HFF-Myc (cell line): ENCODE measurements around the gene DHX57.

ENCODE experiments used
- DNase-seq: peaks from one replicate; pipeline ENCODE4 v3.0.0-alpha.2; 2011; ENCODE audit warnings: low read depth; ENCODE audit errors: extremely low read depth
- H3K4me3 ChIP-seq: replicated peaks from 2 replicates; pipeline ENCODE4 v1.5.1; 2011; ENCODE audit warnings: low read depth, mild to moderate bottlenecking, control low read depth, low read length
- TF ChIP-seq, protein P1 (sequence below): IDR thresholded peaks from 2 replicates; pipeline ENCODE4 v1.5.1; 2012; ENCODE audit warnings: mild to moderate bottlenecking, low read depth, low read length, control low read depth; ENCODE audit errors: missing control alignments

DHX57 gene, protein sequence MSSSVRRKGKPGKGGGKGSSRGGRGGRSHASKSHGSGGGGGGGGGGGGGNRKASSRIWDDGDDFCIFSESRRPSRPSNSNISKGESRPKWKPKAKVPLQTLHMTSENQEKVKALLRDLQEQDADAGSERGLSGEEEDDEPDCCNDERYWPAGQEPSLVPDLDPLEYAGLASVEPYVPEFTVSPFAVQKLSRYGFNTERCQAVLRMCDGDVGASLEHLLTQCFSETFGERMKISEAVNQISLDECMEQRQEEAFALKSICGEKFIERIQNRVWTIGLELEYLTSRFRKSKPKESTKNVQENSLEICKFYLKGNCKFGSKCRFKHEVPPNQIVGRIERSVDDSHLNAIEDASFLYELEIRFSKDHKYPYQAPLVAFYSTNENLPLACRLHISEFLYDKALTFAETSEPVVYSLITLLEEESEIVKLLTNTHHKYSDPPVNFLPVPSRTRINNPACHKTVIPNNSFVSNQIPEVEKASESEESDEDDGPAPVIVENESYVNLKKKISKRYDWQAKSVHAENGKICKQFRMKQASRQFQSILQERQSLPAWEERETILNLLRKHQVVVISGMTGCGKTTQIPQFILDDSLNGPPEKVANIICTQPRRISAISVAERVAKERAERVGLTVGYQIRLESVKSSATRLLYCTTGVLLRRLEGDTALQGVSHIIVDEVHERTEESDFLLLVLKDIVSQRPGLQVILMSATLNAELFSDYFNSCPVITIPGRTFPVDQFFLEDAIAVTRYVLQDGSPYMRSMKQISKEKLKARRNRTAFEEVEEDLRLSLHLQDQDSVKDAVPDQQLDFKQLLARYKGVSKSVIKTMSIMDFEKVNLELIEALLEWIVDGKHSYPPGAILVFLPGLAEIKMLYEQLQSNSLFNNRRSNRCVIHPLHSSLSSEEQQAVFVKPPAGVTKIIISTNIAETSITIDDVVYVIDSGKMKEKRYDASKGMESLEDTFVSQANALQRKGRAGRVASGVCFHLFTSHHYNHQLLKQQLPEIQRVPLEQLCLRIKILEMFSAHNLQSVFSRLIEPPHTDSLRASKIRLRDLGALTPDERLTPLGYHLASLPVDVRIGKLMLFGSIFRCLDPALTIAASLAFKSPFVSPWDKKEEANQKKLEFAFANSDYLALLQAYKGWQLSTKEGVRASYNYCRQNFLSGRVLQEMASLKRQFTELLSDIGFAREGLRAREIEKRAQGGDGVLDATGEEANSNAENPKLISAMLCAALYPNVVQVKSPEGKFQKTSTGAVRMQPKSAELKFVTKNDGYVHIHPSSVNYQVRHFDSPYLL (N-terminal part only)

DNA sequence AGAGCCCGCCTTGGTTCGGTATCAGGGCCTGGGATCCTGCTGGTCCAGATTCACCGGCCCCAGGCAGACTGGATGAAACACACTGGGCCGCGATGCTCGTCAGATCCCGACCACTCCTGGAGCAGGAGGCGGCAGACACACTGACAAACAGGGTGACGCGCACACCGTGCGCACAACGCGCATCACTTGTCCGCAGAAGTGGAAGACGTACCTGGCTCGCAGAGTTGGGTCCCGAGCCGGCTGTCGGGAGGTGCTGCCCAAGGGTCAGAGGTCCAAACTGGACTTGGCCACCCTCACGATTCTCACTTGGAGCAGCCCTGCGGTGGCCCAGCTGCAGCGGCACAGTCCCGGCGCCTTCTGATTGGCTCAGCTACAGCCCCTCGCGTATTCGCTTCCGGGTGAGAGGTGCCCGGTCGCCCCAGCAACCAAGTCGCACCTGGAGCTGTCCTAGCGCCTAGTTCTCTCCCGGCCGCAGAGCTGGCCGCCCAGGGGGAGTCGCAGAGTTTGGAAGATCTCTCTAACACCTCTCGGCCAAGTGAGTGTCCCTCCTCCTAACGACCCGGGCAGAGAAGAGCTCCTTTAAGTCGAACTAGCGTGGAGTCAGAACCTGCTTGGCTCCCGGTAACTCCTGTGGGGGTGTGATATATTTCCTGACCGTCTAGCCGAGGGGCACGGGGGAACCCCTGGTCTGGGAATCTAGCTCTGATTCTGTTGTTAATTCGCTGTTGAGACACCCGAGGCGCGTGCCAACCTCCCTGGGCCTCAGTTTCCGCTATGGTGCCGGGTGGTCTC lies at the start of gene DHX57, which contains the start of gene MORN2:
DHX57 (minus strand) TSS at position 359 of the 792 bp plus-strand sequence. CDS start 7,529 bp downstream, outside the sequence.
MORN2 (plus strand) TSS at position 401 of the 792 bp plus-strand sequence.
- TF ChIP-seq, protein P1, sequence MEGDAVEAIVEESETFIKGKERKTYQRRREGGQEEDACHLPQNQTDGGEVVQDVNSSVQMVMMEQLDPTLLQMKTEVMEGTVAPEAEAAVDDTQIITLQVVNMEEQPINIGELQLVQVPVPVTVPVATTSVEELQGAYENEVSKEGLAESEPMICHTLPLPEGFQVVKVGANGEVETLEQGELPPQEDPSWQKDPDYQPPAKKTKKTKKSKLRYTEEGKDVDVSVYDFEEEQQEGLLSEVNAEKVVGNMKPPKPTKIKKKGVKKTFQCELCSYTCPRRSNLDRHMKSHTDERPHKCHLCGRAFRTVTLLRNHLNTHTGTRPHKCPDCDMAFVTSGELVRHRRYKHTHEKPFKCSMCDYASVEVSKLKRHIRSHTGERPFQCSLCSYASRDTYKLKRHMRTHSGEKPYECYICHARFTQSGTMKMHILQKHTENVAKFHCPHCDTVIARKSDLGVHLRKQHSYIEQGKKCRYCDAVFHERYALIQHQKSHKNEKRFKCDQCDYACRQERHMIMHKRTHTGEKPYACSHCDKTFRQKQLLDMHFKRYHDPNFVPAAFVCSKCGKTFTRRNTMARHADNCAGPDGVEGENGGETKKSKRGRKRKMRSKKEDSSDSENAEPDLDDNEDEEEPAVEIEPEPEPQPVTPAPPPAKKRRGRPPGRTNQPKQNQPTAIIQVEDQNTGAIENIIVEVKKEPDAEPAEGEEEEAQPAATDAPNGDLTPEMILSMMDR: no peak
- peak; percentile 49 for DNase-seq
- H3K4me3 ChIP-seq: peak within 1 kb of the TSS; percentile 89

DNA sequence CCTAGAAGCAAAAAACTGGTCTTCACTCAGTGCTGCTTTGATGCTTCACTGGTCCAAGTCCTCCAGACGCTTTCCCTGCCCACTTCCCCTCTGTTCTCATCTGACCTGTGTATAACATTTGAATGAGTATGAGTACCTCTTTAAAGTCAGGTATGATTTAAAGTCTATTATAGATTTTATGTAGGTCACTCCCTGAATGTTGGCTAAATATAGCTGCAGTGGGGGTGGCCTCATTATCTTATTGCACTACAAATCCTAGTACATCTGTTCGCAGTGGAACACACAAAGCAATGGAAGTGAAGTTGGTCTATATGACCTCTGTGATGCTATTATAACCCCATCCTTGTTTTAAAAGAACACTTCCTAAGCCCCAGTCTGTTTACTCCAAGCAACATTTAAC lies 47.2 kb upstream of the DHX57 start:
- H3K4me3 ChIP-seq: no peak overlapping the region
- no peak for DNase-seq
- TF ChIP-seq, protein P1: no peak

DNA sequence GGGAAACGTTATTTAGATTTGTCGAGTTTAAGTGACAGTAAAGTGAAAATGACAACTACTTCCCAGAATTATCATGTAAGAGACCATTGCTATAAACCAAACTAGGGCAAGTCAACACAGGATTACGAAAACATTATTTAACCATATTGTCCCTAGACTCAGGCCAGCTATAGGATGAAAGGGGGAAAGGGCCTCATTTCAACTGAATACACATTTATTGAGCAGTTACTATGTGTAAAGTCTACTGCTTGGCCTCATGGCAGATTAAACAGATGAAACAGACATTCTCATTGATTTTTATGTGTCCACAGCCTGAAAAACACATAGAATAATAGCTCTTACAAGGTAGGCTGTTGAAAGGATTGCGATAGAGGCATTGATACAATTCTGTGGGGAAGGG lies 46.7 kb upstream of the DHX57 start:
- TF ChIP-seq, protein P1: no peak
- DNase-seq: no peak
- H3K4me3 ChIP-seq: no peak overlapping the region

DNA sequence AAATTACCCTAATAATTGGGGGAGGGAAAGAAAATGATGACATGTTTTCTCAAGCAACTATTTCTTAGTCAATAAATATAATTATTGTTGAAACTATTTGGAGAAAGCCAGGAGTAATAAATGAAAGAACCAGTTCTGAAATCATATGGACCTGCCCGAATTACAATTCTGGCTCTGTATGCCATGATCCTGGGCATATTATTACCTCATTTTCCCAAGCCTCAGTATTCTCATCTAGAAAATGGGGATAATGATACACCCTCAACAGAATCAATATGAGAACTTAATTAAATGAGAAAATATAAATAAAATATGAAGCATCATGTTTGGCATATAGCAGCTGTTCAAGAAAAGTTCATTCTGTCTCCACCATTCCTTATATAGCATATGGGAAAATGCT lies 36.9 kb upstream of the DHX57 start:
- TF ChIP-seq, protein P1: no peak
- H3K4me3 ChIP-seq: no peak overlapping the region
- DNase-seq: no peak

DNA sequence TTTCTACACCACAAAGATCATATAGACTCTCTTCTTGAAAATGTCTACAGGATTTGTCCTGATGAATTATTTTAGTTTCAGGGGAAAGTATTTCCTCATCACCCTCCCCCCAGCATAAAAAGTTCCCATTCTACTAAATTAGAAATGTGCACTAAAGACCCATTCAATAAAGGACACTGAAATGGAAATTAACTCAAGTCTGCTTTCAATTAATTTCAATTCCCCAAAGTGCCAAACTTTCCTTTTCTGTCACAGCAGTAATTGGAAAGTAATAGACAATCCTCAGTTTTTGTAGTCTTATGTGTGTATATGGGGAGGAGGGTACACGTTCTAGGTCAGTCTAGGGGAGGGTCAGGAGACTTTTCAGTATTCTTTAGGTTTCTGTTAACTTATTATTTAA lies 35.5 kb upstream of the DHX57 start:
- DNase-seq: no peak
- TF ChIP-seq, protein P1: no peak
- H3K4me3 ChIP-seq: no peak overlapping the region
